Stimulated activated CD4-positive, alpha-beta T cell treated with anti-CD3 and anti-CD28 coated beads, Interleukin-12 subunit alpha, Interleukin-12 subunit beta, amount 100 ng/mL, for 48 hours (primary cell): ENCODE measurements around the gene MRPS26.
"Not testable (repeated sequence)": the region's sequence is repeated elsewhere in the genome, so short reads cannot be mapped to it uniquely, and the experiment has no call there.

Experiments
- DNase-seq, 3 donors: peaks; one replicate each; pipeline ENCODE4 v3.0.0-alpha.2; 2020; ENCODE audit warnings: low read depth in 2 of 3, low spot score in 1 of 3

The MRPS26 gene

GRCh38 chr20:3041854-3042409 is 3.9 kb upstream of the MRPS26 start:
- DNase-seq: no peak

- no peak for DNase-seq
Observed at GRCh38 chr20:3042625-3043024, 3.2 kb upstream of the MRPS26 start.

- DNase-seq: no peak
Observed at GRCh38 chr20:3043322-3043721, 2.5 kb upstream of the MRPS26 start, which contains the start of gene GNRH2. GNRH2 (plus strand) TSS chr20:3043622; CDS start chr20:3044415, 793 bp downstream.

GRCh38 chr20:3044336-3044965 is 1.4 kb upstream of the MRPS26 start:
- no peak for DNase-seq

- peak; percentile 37 to 58 (median 50) for DNase-seq
Observed at GRCh38 chr20:3045042-3045815, 623 bp upstream of the MRPS26 start.

- no peak for DNase-seq
Observed at GRCh38 chr20:3046677-3047462, 1.0 kb downstream of the MRPS26 start.

GRCh38 chr20:3047486-3048419 is 1.9 kb downstream of the MRPS26 start:
- no peak for DNase-seq

GRCh38 chr20:3051385-3052019 is 5.7 kb downstream of the MRPS26 start:
- DNase-seq: no peak

GRCh38 chr20:3059489-3059888 is 13.6 kb downstream of the MRPS26 start:
- DNase-seq: no peak

GRCh38 chr20:3064119-3064518 is 18.3 kb downstream of the MRPS26 start:
- not testable (repeated sequence) for DNase-seq

- DNase-seq: no peak
Observed at GRCh38 chr20:3067139-3068014, 21.5 kb downstream of the MRPS26 start.

GRCh38 chr20:3068075-3068474 is 22.2 kb downstream of the MRPS26 start:
- no peak for DNase-seq

GRCh38 chr20:3068986-3069900 is 23.4 kb downstream of the MRPS26 start:
- DNase-seq: no peak

- no peak for DNase-seq
Observed at GRCh38 chr20:3070725-3071124, 24.9 kb downstream of the MRPS26 start.

- no peak for DNase-seq
Observed at GRCh38 chr20:3071266-3071609, 25.4 kb downstream of the MRPS26 start.

- peak; percentile 33 to 52 (median 37) for DNase-seq
Observed at GRCh38 chr20:3071610-3072529, 26.0 kb downstream of the MRPS26 start, which contains the start of gene OXT. OXT (plus strand) TSS chr20:3071620; CDS start chr20:3071656, 36 bp downstream.
